Measurements from ENCODE around the gene ZBTB7A.

The ZBTB7A gene

DNA sequence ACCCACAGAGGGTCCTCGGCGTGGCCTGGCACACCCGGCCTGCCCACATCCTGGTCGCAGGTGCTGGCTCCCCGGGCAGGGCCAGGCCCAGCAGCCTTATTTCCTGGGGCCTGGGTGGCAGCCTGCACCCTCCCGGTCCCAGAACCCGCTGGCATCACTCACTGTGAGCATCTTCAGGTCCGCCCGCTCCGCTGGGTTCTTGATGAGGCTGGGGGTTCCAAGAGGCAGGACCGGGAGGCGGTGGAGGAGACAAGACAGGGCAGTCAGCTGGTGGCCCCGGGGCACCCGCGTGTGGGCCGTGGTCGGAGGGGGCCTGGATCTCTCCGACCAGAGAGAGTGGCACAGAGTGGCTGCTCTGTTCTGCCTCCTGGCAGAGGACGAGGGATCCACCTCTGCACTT, 27.6 kb upstream of the ZBTB7A start:
- no peak for DNase-seq (ENCODE audit: low read depth, low spot score)

DNA sequence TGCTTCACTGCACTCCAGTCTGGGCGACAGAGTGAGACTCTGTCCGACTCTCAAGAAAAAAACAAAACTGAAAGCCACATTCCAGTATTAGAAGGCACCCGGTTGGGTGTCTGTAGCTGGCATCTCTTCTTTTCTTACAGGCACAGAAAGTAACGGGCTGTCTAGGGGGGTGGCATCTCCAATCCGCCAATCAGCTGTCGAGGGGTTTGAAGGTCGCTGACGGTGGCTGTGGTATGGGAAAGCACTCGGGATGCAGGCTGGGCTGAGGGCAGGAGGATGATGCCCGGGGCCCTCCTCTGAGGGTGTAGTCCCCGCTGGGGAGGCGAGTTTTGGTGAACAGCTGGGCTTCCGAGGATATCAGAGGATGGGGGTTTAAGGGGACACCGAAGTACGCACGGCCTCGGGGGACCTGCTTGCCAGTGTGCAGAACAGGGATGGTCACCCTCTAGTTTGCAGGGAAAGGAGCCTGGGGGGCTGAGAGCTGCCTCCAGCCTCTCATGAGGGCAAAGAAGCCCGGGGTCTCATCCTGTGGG, 27.0 kb upstream of the ZBTB7A start:
- no peak for DNase-seq (ENCODE audit: low read depth, low spot score)

DNA sequence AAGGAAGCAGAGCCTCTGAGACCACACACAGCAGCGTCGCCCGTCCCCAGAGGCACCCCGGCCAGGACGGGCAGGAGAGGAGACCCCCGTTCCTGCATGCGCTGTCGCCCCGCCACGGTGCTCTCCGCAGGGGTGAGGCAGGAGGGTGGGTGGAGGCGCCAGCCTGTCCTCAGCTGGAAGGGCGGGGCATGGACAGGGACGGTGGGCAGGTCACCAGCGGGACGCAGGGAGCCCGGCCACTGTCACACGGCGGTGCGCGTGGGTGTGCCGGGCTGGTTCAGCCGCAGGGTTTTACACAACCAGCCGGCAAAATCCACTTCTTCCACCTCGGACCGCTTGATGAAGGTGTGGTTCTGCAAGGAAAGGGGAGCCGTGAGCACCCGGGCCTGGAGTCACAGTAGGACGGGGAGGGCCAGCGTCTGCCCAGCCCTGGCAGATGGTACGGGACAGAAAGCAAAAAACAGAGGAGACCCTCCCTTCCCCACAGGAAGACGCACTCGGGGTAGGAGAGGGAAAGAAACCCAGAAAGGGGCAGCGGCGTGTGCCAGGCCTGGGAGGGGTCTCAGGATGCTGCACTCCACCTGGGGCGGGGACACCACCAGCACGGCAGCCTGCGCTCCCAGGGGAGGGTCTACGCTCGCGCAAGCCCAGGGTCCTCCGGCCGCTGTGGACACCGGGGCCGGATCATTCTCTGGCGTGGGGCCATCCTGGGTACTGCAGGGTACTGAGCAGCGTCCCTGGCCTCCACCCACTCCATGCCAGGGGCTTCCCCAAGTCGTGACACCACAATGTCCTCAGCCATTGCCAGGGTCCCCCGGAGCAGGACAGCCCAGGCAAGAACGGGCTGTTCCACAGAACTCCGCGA, 23.9 kb upstream of the ZBTB7A start:
- DNase-seq (ENCODE audit: low read depth, low spot score), result no peak

DNA sequence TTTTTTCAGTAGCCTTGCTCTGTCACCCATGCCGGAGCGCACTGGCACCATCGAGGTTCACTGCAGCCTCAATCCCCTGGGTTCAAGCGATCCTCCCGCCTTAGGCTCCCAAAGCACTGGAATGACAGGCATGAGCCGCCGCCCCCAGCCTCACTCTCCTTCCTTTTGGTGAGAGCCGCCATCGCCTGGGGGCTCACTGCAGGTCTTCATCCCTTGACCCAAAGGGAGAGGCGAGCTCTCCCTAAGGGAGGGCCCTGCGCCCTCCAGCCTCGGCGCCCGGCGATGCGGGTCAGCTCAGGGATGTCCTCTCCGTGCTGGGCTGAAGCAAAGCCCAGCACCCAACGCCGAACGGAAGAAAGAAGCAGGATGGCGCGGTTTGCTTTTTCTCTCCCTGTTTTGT, 23.2 kb upstream of the ZBTB7A start:
- DNase-seq (ENCODE audit: low read depth, low spot score), result no peak

DNA sequence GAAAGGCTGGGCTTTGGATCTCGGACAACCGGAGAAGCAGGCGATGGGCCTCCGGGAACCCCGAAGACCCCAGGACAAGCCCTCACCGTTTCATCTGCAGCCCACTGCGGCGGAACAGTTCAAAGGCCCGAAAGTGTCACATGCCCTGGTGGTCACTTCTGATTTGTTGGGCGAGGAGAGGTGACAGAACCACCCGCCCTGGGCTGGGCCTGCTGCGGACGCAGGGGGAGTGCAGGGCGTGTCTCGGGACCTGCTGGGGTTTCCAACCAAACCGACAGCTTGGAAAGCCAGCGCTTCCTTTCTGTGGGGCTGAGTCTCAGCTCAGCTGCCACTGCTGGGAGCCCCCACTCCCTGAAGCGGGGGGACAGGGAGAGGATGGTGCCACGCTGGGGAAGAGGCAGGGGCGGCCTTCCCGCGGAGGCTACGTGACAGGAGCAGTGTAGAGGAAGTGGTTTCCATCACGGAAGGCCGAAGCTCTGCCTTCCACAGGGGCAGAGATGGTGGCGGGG, 22.8 kb upstream of the ZBTB7A start:
- DNase-seq (ENCODE audit: low read depth, low spot score), result no peak

DNA sequence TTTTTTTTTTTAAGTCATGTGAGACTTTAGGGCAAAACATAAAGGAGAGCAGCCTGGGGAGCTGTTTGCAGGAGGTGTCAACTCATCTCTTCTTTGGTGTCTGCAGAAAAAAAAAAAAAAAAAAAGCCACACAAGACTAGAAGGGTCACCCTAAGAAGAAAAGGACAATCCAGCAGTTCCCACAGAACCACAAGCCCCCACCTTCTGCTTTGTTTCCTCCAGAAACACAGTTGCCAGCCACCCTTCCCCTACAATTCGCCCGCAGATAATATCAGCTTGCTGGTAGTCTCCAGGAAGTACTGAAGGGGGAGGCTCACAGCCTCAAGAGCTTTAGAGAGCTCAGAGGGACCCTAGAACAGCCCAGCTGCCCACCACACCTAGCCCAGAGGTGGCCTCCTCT, 22.3 kb upstream of the ZBTB7A start:
- no peak for DNase-seq (ENCODE audit: low read depth, low spot score)

DNA sequence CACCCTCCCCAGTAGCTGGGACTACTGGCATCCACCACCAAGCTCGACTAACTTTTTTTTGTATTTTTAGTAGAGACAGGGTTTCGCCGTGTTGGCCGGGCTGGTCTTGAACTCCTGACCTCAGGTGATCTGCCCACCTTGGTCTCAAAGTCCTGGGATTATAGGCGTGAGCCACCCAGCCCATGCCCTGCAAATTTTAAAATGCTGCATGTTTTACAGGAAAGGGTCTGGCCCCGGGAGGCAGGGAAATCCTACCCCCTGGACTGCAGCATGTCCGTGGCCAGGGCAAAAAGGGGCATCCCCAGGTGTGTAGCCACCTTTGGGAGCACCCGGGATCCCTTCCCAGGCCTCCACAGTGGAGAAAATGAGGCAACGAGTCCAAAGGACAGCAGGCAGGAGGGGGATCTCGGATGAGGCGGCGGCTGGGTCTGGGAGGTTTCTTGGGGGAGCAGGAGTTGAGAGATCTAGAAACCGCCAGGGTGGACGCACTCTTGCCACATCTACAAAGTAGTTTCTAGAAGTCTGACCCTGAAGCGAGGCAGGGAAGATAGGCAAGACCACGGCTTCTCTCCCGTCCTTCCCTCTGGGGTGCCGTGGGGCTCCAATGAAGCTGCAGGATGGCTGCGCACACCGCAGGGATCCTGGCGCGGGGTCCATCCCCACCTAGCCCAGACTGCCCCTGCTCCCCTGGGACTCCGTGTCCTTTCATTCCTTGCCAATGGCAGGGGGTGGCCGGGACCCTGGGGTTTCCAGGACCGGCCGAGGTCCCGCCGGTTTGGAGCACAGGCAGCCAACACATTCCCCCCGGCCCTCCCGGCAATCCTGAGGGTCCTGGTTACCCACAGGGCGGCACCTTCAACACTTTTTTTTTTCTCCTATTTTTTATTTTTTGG, 21.3 kb upstream of the ZBTB7A start:
- DNase-seq (ENCODE audit: low read depth, low spot score), result no peak

DNA sequence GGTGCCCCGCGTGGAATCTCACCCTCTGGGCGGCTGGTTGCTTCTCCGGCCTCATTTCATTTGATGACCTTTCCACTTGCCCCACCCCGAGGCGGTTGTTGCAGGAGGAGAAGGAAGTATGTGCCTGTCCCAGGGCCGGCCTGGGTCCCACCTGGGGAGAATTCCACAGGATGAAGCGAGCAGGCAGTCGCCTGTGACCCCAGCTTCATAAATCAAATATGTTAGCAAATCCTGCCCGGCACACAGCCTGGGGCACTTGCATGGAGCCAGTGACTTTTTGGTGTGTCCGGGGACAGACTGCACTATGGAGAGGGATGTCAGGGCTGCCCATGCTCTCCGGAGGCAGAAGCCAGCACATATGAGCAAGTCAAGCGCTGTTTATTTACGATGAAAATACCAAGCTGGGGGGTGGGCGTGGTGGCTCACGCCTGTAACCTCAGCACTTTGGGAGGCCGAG, 19.7 kb upstream of the ZBTB7A start:
- no peak for DNase-seq (ENCODE audit: low read depth, low spot score)

DNA sequence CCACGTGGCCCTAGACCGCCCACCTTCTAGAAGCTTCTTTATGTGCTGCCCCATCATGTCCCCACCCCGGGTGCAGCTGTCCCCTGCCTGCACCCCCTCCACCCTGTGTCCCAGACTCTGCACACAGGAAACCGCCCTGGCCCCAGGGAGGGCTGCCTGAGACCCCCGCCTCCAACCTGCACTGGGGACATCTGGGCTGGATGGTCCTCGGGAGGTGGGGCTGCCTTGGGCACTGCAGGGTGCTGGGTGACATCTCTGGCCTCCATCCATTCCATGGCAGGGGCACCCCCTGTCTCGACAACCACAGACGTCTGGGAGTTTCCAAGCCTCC, 17.8 kb upstream of the ZBTB7A start:
- DNase-seq (ENCODE audit: low read depth, low spot score), result no peak

DNA sequence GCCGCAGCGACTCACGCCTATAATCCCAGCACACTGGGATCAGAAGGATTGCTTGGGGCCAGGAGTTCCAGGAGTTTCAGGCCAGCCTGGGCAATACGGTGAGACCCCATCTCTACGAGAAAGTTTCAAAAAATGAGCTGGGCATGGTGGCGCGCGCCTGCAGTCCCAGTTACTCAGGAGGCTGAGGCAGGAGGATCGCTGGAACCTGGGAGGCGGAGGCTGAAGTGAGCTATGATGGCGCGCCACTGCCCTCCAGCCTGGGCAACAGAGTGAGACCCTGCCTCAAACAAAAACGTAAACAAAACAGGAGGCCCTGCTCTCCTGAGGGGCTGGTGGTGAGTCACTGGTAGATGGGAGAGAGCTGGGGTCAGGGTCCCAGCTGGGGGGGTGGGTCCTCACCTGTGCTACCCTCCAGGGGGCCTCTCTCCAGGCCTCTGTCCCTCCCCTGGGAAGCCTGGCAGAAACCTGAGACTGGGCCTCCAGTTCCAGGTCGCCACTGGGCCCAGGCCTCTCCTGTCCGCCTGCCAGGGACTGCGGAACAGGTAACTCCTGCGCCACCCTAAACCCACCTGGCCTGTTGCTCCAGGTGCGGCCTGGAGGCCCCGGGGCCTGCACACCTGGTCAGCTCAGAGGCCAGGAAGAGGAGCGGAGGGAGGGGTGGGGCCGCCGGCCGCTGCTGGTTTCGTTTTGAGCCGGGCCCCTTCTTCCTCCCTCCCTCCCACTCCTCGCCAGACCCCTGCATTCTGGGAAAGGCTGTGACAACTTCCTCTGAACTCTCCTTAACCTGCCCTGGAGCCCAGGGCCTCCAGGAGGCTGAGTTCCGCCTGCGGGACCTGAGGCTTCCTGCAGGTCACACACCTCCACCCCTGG, 17.2 kb upstream of the ZBTB7A start:
- DNase-seq (ENCODE audit: low read depth, low spot score), result no peak

DNA sequence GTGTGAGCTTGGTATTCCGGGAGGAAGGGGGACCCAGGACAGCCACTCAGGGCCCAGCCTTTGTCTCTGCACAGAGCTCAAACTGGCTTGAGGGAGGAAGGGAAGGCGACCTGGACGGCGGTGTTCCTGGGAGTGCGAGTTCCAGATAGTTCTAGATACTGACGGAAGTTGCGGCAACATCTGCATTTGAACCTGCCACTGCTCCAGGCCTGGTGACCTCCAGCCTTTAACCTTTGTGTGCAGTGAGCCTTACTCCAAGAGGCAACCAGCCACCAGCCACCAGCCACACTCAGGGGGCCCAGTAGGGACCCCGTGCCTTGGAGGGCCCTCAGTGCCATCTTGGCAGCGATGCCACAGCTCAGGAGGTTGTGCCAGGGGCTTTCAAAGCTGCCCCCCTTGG, 15.5 kb upstream of the ZBTB7A start:
- DNase-seq (ENCODE audit: low read depth, low spot score), result no peak

DNA sequence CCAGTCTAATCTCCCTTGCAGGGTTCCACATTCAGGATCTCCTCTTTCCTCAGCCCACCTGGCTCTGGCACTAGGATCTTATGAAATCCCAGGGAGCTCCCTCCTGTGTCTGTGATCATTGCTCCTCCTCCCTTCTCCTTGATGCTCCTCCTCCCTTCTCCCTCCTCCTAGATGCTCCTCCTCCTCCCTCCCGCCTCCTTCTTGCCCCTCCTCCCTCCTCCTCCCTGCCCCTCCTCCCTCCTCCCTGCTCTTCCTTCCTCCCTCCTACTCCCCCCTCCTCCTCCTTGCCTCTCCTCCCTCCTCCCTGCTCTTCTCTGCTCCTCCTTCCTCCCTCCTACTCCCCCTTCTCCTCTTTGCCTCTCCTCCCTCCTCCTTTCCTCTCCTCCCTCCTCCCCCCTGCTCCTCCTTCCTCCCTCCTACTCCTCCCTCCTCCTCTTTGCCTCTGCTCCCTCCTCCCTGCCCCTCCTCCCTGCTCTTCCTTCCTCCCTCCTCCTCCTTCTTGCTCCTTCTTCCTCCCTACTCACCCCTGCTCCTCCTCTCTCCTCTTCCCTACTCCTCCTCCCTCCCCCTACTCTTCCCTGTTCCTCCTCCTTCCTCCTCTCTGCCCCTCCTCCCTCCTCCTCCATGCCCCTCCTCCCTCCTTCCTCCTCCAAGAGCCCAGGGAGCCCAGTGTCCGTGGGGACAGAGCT, 14.9 kb upstream of the ZBTB7A start:
- no peak for DNase-seq (ENCODE audit: low read depth, low spot score)

DNA sequence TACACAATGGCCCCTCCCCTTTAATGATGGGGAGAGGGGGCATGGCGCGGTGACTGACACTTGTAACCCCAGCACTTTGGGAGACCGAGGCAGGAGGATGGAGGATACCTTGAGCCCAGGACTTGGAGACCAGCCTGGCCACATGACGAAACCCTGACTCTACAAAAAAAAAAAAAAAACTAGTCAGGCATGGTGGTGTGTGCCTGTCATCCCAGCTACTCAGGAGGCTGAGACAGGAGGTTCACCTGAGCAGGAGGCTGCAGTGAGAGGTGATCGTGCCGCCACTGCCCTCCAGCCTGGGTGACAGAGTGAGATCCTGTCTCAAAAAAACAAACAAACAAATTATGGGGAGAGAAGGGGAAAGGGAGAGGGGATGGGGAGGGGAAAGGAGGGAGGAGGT, 13.8 kb upstream of the ZBTB7A start:
- no peak for DNase-seq (ENCODE audit: low read depth, low spot score)

DNA sequence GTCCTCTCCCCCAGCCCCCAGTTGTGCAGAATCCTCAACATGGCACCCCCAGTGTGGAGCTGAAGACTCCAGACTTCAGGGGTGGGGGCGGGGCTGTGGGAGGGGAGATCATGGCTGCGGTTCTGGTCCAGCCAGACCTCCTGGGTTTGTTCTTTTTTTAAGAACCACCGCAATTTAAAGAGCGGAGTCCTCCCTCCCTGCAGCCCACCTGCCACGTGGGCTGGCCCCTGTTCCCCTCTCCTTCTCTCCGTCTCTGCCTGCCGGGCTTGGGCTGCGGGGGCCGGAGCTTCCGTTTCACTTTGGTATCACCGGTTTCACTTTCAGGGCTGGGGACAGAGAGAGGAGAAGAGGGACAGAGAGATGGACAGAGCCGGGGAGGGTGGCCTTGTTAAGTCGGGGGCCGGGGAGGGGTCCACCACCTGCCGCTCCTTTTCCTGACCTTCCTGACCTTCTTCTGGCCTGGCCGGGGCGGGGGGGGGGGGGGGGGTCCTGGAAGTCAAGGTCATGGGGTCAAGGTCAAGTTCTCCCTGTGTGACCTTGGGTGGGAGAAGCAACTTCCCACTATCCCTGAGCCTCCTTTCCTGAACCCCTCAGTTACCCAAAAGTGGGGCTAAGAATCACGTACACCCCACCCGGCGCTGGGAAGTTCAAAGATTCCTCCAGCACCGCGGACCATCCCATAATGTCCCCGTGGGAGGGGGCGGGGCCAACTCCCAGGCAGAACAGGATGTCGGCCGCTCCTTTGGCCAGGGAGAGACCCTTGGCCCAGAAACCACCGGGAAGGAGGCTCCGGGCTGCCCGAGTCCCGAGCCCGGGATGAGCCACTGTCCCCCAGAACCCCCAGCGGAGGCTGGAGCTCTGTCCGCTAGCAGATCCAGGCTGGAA, 11.3 kb upstream of the ZBTB7A start:
- no peak for DNase-seq (ENCODE audit: low read depth, low spot score)

DNA sequence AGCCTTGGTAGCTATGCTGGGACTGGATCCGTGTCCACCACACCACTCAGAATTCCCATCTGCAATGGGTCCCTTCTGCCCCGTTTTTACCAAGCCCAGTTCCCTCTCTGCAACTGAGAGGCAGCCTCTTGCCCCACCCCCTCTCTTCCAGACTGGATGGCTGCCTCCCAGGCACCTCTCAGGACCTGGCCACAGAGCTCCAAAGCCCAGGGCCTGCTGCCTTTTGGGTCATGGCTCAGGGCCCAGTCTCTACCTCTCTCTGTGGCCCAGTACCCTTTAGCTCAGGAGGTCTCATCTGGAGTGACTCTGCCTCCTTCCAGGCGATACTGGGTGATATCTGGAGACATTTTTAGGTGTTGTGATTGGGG, 10.3 kb upstream of the ZBTB7A start:
- DNase-seq (ENCODE audit: low read depth, low spot score), result no peak

DNA sequence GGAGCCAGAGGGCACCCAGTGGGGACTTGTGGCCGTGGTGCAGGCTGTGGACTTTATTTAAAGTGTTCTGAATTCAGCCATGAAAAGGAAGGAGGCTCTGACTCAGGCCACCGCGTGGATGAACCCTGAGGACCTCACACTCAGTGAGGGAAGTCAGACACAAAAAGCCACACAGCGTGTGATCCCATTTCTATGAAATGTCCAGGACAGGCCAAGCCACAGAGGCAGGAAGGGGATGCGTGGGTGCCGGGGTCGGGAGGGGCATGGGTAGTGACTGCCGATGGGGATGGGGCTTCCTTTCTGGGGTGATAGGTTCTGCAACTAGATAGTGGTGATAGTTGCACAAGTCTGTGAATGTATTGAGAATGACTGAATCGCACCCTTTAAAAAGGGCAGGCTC, 8.7 kb upstream of the ZBTB7A start:
- no peak for DNase-seq (ENCODE audit: low read depth, low spot score)

DNA sequence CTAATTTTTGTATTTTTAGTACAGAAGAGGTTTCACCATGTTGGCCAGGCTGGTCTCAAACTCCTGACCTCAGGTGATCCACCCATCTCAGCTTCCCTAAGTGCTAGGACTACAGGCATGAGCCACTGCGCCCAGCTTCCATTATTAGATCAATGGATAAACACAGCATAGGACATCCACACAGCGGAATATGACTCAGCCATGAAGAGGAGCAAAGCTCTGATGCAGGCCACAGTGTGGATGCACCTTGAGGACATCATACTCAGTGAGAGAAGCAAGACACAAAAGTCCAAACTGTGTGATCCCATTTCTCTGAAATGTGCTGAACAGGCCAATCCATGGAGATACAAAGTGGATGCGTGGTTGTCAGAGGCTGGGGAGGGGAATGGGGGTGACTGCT, 4.9 kb upstream of the ZBTB7A start:
- no peak for DNase-seq (ENCODE audit: low read depth, low spot score)

DNA sequence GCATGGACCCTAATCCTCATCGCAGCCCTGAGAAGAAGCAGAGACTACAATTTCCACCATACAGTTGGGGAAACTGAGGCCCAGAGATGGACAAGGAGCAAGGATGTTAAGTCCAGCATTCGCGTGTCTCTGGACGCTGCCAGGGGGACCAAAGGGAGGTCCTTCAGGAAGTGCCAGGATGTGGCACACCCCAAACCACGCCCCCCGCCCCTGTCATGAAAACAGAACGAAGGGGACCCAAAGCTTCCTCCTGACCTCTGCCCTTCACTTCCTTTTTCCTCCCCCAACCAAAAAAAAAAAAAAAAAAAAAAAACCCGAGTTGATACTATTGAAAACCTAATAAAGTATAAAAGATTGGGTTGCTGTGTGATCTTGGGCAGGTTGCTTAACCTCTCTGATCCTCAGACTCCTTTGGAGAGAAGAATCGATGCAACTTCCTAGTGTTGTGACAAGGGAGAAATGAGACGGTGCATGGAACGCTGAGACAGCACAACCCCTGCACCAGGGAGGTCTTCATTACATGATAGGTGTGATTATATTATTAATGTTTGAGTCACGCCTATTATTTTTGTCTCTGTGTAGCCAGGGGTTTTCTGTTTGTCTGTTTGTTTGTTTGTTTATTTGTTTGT, 2.7 kb upstream of the ZBTB7A start:
- DNase-seq (ENCODE audit: low read depth, low spot score), result no peak

Data from iPS DF 19.7 (cell line).